NK-92 (cell line): ENCODE data around the gene FRYL.
"Not testable (repeated sequence)": the region's sequence is repeated elsewhere in the genome, so short reads cannot be mapped to it uniquely, and the experiment has no call there.

Source experiments
- DNase-seq: peaks from one replicate; lab custom pipeline; 2025; ENCODE audit not compliant: unreplicated experiment; lab: John Stamatoyannopoulos, UW

FRYL gene

DNA sequence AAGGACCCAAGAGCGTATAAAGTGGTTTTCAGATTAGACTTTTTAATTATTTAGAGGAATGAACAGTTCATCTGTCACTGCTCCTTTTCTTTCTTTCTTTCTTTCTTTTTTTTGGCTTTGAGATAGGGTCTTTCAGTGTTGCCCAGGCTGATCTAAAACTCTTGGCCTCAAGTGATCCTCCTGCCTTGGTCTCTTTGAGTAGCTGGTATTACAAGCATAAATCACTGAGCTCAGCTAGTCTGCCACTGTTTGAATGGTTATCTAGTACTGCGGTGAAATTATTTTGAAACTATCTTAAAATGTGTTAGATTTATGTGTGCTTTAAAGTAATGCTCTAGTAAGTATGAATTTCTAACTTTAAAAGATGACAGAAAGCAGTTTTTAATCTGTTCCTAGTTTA lies 6.5 kb upstream of the FRYL start:
- no peak for DNase-seq

DNA sequence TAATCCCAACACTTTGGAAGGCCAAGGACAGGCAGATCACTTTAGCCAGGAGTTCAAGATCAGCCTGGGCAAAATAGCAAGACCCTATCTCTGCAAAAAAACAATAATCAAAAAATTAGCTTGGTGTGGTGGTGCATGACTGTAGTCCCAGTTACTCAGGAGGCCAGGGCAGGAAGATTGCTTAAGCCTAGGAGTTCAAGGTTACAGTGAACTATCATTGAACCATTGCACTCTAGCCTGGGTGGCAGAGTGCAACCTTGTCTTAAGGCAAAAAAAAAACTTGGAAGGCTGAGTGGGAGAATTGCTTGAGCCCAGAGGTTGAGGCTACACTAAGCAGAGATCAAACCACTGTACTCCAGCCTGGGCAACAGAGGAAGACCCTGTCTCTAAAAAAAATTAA lies 5.2 kb upstream of the FRYL start:
- no peak for DNase-seq

DNA sequence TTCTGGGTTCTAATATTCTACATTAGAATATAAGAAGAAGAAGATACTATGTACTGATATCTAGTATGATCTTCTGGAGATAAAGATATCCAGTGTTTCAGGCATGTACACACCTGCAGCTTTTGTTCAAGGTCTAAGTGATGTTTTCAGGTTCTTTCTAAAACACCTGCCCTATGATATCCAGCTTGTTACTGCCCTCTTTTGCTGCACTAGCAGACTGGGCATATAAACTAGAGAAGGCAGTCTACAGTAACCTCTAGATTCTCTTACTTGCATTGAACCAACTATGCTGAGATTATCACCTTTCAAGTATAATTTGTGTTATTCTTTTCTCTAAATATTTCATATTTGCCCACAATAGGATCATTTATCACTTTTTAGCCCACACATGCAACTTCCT lies 1.9 kb upstream of the FRYL start:
- no peak for DNase-seq

DNA sequence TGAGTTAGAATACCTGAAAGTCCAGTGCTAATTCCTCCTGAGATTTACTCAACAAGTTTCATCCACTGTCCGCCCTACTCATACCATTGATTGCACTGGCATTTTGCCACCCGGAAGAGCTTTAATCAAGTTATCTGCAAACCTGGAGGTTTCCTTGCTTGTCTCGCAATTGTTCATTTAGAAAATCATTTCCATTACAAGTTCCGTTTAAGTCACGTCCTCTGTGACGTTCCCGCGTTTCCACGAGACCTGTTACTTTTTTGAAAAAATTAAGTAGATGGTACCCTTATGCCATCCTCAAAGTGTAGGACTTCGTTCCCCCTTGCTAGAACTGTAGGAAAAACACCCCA lies 761 bp upstream of the FRYL start:
- no peak for DNase-seq

DNA sequence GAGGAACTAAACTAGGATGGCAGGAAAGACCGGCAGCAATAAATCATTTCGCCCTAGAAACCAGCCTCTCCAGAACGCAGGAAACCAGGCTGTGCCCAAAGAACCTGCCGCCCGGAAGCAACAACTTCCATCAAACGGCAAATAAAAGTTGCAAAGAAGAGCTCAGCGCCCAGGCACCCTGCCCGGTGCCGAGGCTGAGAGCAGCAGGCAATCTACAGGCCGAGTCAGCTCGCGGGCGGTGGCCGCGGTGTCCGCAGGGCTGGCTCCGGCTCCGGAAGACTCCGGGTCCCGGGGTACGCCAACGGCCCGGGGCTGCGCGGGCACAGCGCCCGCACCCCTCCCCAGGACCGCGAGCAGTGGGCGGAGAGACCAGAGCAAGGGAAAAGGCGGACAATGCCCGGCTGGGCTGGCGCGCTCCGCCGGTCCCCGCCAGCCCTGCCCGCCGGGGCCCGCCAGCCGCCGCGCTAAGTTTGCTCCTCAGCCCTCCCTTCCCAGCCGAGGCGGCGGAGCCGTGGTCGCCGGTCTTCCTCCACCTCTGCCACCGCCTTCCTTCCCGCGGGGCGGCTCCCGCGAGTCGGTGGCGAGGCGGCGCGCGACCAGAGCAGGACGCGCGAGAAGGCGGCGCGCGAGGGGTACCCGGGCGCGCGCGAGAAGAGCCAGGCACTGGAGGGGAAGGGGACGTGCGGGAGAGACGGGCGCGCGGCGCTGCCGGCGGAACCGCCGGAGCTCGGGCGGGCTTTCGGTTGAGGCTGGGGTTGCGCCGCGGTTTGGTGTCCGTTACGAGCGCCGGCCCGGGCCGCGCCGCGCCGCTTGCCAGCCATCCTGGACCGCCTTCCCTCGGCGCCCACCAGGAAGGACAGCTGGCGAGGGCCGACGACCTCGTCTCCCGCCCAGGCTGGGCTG lies 733 bp downstream of the FRYL start:
- no peak for DNase-seq

DNA sequence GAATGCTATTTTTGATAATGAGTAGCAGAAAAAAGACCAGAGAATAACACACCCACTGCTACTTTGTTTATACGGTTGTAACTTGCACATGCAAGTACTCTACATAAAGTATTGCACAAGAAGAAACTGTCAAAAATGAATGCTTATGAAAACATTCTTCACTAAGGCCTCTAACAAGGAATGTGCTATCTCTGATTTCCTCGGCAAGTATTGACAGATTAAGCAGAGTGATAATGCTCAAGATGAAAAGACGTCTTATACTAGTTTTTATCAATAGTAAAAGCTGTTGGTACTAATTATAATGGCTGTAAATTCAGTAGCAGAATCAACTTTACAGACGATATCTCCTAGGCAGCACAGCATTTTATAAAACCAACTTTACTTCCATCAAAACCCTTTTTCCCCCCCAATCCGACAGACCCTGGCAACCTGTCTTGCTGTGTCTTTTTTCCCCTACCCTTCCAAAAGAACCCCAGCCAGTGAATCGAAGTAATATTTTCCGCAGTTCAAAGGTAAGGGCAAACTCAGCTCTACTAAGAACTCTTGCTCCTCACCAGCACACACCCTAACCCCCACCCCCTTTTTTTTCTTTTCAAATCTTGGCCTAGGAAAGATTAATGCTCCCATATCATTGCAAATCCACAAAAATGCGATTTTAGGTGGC lies 1.5 kb downstream of the FRYL start:
- no peak for DNase-seq

DNA sequence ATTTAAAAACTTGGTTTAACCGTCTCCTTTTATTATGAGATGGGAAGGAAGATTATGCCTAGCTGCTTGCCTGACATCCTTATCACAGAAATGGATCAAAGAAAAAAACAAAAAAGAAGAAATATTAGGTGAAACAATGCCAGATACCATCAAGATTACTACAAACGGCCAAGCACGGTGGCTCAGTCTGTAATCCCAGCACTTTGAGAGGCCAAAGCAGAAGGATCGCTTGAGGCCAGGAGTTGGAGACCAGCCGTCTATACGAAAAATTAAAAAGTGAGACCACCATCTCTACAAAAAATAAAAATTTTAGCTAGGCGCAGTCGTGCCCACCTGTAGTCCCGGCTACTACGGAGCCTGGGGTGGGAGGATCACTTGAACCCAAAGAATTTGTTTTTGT lies 2.3 kb downstream of the FRYL start:
- DNase-seq: no peak

DNA sequence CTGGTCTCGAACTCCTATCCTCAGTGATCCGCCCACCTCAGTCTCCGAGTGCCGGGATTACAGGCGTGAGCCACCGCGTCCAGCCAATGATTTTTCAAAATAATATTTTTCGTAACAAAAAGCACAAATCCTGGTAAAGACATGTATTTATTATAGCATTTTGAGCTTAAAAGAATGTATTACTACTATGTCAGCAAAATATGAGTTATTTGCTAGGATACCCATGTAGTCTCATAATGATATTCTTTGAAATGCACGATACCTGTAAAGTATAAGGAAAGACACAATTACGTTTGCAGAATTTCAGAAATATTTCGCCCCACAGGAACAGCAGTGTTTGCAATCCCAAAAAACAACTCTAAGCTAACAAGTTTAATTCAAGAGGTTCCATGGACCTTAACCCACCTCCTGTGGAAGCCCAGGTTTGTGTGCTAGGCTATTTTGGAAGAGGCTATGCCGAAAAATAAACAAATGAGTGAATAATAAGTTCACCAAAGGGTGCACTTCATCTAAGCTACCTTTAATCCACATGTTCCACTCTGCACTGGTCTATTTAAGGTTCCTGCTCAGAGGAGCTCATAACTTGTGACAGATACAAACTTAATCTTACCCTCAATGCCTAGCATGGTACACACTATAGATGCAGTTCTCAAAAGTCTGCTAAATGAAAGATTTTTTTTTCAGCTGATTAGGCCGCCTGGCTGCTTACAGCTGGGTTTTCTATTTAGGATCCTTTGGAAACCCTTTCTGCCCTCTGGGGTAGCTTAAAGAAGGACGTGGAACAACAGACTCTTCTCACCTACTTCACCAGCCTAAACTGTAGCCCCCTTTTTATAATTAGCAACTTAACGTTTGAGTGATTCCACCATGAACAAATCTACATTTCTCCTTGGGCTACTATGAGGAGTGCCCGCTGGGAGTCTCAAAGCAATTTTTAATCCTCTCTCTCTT lies 5.0 kb downstream of the FRYL start:
- no peak for DNase-seq

DNA sequence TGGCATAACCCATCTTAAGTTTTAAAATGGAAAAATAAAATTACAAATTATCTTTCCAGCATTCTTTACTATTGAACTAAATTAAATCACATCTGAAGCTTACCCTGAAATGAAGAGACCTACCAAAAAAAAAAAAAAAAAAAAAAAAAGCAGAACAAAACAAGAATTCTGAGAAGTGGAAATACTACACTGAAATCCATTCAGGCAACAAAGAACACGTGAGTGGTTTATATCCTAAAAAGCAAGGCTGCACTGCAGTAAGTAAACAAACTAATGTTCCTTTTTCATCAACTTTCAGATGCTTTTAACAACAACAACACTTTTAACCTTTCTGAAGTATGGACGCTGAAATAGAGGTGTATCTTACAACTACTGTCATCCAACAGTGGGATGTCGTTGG lies 7.5 kb downstream of the FRYL start:
- no peak for DNase-seq

DNA sequence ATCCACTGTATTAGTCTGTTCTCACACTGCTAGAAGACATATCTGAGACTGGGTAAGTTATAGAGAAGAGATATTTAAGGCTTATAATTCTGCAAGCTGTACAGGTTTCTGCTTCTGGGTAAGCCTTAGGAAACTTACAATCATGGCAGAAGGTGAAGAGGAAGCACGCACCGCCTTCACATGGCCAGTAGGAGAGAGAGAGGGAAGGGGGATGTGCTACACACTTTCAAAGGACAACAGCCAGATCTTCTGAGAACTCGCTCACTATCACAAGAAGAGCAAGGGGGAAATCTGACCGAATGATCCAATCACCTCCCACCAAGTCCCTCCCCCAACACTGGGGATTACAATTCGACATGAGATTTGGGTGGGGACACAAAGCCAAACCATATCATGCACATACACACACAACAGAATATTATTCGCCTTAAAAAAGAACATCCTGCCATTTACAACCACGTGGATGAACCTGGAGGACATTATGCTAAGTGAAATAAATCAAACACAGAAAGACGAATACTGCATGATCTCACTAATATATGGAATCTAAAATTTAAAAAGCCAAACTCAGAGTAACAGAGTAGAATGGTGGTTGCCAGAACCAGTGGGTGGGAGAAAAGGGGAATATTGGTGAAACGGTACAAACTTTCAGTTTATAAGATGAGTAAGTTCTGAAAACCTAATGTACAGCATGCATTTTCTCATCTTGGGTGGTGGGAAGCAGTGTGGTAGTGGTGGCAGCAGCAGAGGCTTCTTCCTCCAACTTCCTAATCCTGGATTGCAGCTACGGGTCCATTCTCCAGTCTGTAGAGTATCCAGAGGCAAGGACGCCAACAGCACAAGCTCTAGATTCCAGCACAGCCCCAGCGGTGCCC lies 12.8 kb downstream of the FRYL start:
- DNase-seq: no peak

DNA sequence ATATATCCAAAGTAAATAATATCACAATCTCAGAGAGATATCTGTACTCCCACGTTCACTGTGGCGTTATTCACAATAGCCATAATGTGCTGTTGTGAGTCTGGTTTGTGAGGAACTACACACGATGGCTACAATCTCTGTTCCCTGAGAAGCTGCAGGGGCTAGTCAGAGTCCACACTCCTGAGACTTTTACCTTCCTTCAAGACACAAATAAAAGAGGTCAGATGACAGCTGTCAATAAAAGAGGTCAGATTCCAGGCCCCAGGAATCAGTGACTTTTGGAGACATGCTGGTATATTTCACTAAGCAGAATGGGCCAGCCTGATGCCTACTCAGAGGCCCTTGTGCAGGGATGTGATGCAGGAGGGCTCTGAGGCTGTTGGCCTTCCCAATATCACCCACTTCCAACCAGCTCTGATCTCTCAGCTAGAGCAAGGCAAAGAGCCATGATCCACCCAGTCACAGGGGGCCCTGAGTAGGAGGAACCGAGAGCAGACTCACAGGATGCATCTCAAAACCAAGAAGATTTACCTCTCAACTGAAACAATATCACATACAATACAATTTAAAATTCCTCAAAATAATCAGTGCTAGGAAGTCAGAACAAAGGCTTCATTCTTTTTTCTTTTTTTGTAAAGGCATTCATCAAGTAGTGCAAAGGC lies 13.8 kb downstream of the FRYL start:
- no peak for DNase-seq

DNA sequence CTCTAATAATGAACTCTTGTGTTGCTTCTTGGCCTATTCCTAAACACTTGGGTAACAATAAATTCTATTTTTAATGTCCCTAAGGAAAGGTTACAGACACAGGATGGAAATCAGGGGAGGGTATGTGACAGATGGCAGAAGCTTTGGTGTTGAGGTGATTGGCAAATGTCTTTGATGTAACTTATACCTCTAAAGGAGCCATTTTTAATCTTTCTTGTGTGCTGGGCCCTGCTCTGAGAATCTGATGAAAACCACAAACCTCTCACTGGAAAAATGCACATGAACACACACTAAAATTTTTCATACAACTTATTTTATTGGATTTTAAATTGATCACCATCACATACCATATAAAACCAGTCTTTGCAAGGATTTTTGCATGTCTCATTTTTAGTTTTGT lies 17.7 kb downstream of the FRYL start:
- no peak for DNase-seq

DNA sequence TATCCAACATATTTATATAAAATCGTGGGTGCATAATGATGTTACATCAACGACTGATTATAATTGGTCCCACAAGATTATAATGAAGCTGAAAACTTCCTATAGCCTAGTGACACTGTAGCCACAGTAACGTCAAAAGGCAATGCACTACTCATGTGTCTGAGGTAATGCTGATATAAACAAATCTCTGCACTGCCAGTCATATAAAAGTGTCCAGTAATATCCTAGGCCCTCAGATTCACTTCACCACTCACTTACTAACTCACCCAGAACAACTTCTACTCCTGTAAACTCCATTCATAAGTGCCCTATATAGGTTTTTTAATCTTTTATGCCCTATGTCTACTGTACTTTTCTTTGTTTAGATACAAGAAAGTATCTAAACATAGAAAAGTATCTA lies 18.8 kb downstream of the FRYL start:
- DNase-seq: no peak

DNA sequence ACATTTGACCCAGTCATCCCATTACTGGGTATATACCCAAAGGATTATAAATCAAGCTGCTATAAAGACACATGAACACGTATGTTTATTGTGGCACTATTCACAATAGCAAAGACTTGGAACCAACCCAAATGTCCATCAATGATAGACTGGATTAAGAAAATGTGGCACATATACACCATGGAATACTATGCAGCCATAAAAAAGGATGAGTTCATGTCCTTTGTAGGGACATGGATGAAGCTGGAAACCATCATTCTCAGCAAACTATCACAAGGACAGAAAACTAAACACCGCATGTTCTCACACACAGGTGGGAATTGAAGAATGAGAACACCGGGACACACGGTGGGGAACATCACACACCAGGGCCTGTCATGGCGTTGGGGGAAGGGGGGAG lies 21.4 kb downstream of the FRYL start:
- not testable (repeated sequence) for DNase-seq

DNA sequence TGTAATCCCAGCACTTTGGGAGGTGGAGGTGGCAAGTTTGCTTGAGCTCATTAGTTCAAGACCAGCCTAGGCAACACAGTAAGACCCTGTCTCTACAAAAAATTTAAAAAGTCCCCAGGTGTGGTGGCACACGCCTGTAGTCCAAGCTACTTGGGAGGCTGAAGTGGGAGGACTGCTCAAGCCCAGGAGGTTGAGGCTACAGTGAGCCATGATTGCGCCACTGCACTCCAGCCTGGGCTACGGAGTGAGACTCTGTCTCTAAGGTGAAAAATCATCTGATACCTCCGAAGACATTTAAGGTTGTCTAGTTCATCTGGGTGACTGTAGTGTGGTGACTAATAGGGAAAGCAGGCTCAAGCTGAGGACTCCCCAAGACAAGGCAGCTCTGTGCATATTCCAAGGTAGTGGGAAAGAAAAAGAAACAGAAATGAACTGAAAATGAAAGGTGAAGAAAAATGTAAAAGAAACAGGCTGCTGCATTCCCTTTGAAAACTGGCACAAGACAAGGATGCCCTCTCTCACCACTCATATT lies 23.3 kb downstream of the FRYL start:
- DNase-seq: no peak

DNA sequence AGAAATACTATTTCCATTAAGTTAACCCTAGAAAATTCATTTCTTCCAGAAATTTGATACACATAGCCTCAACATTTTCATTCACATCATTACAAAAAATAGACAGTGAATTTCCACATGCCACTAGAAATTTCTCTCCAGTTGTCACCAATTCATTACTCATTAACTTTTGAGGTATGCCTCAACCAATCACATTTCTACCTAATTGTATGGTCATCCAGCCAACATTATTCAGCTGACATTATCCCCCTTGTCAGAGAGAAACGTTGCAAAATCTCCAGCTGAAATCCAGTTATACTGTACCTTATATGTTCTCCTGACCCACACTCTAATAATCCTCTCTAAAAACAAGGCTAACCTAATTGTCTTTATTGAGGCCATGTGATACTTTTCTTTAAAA lies 24.8 kb downstream of the FRYL start:
- no peak for DNase-seq

DNA sequence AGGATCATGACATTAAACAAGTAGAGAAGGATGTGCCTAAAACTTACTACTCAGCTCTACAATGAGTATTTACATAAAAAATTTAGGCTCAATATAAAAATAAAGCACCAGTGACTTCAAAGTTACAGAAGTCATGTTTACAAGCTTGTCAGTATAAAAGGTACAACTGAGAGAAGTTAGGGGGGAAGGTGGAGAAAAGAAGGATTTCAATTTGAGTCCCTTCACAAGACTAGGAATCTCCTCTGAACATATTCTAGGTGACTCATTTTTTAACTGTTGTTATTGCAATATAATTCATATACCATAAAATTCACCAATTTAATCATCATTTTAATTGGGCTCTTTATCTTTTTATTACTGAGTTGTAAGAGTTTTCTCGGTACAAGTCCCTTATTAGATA lies 26.9 kb downstream of the FRYL start:
- DNase-seq: no peak

DNA sequence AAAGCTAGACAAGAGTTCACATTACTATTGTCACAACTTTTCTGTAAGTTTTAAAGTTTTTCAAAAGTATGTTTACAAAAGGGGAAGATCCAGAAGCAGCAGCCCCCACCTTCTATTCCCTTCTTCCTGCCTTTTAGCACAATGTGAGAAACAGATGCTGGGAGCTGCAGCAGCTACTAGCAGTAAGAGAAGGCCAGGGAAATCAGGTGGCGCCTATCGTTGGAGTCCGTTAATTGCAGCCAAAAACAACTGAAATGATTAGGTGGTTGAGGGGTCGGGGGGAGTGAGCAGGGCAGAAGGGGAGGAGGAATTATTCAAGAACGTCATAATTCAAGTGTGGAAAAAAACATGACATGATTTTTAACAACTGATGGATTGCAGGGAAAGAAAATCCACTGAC lies 27.4 kb downstream of the FRYL start:
- DNase-seq: no peak

DNA sequence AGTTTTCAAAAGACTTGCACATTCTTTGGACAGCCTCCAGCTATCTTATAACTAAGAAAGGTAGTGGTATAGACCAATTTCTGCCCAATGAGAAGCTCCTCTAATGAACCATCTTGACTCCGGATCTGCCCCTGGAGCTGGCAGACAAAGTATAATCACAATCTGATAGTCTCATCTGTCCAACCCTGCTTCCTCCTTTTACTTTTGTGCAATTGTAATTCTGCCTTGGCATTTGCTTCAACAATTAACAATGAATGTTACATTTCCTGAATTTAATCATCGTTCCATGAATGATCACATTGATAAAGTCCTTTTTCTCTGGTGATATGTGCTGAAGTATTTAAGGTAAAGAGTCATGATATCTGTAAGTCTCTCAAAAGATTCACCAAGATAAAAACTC lies 27.8 kb downstream of the FRYL start:
- no peak for DNase-seq
